ENCODE measurements around the gene CDH13. TPM values are rescaled to one million over a fixed set of nuclear protein-coding genes. Genes with fewer than 3 reads are reported as not detected.

The CDH13 gene
- total RNA-seq, 3 donors from 2014 or later: 4.9 to 11.2 (median 9.8) TPM

GRCh38 chr16:83301971-83302370 is 675.2 kb downstream of the CDH13 start:
- no peak for TF ChIP-seq CTCF (IDR thresholded peaks at IDR 0.05)
- no peaks in the 10 kb centered on the region for H3K36me3 ChIP-seq (ENCODE audit: low read depth)
- H3K4me1 ChIP-seq (ENCODE audit: low read depth): no peaks in the 10 kb centered on the region
- no peak for DNase-seq
- no peaks in the 10 kb centered on the region for H3K9me3 ChIP-seq
- no peak for ATAC-seq
- no peak overlapping the region for H3K4me3 ChIP-seq
- intact Hi-C loops (cut with DNase I, micrococcal nuclease): no loop called here

DNA sequence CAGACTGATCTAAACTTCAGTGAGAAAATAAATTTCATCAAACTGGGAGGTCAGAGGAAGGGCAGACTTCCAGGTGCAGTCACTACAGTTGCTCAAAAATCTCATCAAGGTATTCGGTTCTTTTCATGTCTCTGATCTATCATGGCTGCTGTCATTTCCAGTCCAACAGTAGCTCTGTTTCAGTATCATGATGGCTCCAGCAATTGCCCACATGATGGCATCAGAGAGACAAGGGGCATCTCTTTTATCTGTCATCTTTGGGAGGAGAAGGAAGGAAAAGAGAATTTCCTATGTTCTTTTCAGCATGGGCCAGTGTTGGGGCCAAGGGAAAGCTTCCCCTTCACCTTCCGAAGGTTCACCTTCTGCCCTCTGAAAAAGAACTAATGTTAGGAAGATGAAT is 676.1 kb downstream of the CDH13 start:
- ATAC-seq (no peak), DNase-seq (no peak)
- Histone ChIP-seq H3K4me3 (no peak overlapping the region), H3K36me3 (ENCODE audit: low read depth) (no peaks in the 10 kb centered on the region), H3K9me3 (no peaks in the 10 kb centered on the region), H3K4me1 (ENCODE audit: low read depth) (no peaks in the 10 kb centered on the region)
- no peak for TF ChIP-seq CTCF (IDR thresholded peaks at IDR 0.05)
- intact Hi-C loops (cut with DNase I, micrococcal nuclease): no loop called here

DNA sequence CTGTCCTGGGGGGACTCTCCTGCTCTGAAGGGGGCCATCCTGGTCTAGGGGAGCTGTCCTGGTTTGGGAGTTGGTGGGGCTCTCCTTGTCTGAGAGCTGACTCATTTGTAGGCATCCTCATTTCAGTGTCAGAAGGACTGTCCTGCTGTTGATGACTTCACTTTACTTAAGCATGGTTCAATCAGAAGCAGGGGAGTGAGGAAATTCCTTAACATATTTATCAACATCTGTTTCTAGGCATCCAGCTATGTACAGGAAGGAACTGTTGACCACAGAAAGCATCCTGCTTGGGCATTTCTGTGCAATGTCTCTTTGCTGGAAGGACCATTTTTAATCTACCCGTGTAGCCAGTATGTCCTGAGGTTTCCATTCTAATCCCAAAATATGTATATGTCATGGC is 678.3 kb downstream of the CDH13 start:
- DNase-seq (no peak), ATAC-seq (no peak)
- no peak for TF ChIP-seq CTCF (IDR thresholded peaks at IDR 0.05)
- Histone ChIP-seq H3K36me3 (ENCODE audit: low read depth) (no peaks in the 10 kb centered on the region), H3K4me1 (ENCODE audit: low read depth) (no peaks in the 10 kb centered on the region), H3K4me3 (no peak overlapping the region), H3K9me3 (no peaks in the 10 kb centered on the region)
- intact Hi-C loops (cut with DNase I, micrococcal nuclease): no loop called here

- intact Hi-C loops (cut with DNase I, micrococcal nuclease): no loop called here
Measured at GRCh38 chr16:83306961-83307593, 680.3 kb downstream of the CDH13 start.

DNA sequence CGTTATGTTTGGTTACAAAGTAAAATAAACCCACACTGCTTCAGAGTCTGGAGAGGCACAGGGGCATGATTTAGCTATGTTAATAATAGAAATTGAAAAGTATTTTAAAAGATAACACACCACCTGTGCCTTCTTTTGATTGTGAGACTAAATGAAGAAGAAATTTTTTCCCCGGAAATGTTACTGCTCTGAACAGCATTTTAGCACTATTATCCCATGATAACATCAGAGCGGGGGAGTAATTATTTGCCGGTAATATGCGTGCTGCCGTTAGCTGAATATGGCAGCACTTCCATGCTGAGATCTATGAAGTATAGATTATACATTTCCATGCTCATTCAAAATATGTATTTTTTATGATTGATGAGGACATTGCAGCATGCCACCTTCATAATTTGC is 680.8 kb downstream of the CDH13 start:
- Histone ChIP-seq H3K36me3 (ENCODE audit: low read depth) (no peaks in the 10 kb centered on the region), H3K4me1 (ENCODE audit: low read depth) (no peaks in the 10 kb centered on the region), H3K4me3 (no peak overlapping the region), H3K9me3 (no peaks in the 10 kb centered on the region)
- ATAC-seq (no peak), DNase-seq (no peak)
- intact Hi-C loops (cut with DNase I, micrococcal nuclease): no loop called here
- TF ChIP-seq CTCF (IDR thresholded peaks at IDR 0.05): no peak

More at GRCh38 chr16:83306961-83307593, 680.3 kb downstream of the CDH13 start:
- ATAC-seq: no peak
- no peak overlapping the region for H3K4me3 ChIP-seq
- DNase-seq: no peak
- TF ChIP-seq CTCF (IDR thresholded peaks at IDR 0.05): no peak
- H3K4me1 ChIP-seq (ENCODE audit: low read depth): no peaks in the 10 kb centered on the region
- no peaks in the 10 kb centered on the region for H3K36me3 ChIP-seq (ENCODE audit: low read depth)
- H3K9me3 ChIP-seq: no peaks in the 10 kb centered on the region

GRCh38 chr16:83308414-83308813 is 681.6 kb downstream of the CDH13 start:
- Histone ChIP-seq H3K36me3 (ENCODE audit: low read depth) (no peaks in the 10 kb centered on the region), H3K4me3 (no peak overlapping the region), H3K4me1 (ENCODE audit: low read depth) (no peaks in the 10 kb centered on the region), H3K9me3 (no peaks in the 10 kb centered on the region)
- ATAC-seq (no peak), DNase-seq (no peak)
- intact Hi-C loops (cut with DNase I, micrococcal nuclease): no loop called here
- no peak for TF ChIP-seq CTCF (IDR thresholded peaks at IDR 0.05)

Measured in mucosa of descending colon (tissue), 3 donors.